NCI-H2196 treated with DMSO at 0.1 percent for 48 hours (cell line): ENCODE data around the gene TANC1.
A peak's percentile ranks its signal among the peaks of the same experiment; 100 is the strongest.

Experiments
- DNase-seq: peaks from one replicate; lab custom pipeline; 2025; ENCODE audit not compliant: unreplicated experiment; lab: John Stamatoyannopoulos, UW

The TANC1 gene

DNA sequence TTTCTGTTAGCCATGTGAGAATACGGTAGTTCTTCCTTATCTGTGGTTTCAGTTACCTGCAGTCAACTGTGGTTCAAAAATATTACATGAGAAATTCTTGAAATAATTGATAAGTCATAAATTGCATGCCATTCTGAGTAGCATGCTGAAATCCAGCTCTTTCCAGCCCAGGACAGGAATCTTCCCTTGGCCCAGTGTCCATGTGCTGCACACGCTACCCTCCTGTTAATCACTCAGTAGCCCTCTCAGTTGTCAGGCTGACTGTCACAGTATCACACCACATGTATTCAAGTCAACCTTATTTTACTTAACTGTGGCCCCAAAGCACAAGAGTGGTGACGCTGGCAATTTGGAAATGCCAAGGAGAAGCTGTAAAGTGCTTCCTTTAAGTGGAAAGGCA, 141.1 kb downstream of the TANC1 start:
- DNase-seq: no peak

DNA sequence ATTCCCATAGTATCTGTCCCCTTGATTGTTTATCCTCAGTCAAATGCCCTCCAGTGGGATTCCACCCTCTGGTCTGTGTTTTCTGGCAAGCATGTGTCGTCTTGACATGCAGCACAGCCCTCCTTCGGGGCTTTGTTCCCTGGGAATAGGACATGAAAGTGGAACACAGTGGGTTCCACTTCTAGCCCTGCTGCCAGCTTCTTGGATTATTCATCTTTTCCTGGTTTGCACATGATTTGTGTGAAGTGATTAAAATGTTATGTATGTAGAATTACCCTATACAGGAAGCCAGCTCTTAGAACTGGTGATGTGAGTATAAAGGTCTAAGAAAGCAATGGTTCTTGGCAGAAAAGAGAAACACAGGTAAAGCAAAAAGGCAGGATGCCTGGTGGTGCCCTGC, 142.3 kb downstream of the TANC1 start:
- DNase-seq: no peak

DNA sequence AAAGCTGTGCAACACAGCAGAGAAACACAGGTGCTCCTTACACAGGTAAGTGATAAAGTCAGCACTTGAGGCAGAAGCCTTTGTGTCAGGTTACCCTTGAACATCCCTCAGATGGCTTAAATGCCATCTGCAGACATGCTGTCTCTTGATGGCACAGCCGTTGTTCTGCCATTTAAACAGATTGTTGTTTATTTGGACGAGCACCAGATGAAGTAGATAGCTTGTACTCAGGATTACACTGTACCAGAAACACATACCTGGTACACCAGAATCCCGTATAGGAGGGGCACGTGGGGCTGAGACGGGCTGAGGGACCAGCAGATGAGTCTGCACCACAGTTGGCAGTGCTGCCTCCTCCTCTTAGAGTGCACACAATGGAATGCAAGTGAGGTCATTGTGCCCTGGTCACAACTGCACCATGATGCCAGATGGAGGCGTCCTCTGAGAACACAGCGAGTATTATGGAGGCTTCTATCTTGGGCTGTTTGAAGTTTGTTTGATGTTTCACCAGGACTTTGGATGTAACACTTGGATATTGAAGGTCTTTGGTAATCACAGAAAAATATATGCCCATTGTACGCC, 143.0 kb downstream of the TANC1 start:
- DNase-seq: no peak

DNA sequence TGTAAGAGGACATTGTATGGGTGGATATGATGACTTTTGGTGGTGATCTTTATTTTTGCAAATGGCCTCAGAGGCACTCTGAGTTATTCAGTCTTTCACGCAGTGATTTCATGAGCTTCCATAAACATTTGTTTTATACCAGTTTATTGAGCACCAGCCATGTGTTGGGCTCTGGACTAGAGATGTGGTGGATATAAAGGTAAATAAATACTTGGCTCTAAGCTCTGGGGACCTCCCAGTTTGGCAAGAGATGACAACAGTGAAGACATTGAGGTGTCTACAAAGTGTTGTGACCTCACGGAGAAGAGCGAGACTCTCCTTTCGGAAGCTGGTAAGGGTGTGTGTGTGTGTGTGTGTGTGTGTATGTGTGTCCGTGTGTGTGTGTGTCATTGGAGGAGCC, 146.4 kb downstream of the TANC1 start:
- no peak for DNase-seq

DNA sequence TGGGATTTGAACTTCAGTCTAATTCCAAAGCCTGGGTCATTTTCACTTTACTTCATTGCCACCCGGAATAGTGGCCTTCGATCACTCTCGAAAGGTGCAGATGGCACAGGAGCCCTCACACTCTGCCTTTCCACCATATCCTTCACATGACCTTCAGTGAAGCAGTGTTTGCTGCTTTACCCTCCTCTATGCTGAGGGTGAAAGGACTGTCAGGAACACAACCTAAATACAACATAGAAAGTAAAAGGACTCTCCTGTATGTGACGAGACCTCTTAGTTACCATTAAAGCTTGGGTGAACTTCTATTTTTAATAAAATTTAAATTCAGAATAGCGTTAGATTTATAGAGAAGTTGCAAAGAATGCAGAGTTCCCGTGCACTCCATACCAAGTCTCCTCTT, 148.5 kb downstream of the TANC1 start:
- DNase-seq: no peak

DNA sequence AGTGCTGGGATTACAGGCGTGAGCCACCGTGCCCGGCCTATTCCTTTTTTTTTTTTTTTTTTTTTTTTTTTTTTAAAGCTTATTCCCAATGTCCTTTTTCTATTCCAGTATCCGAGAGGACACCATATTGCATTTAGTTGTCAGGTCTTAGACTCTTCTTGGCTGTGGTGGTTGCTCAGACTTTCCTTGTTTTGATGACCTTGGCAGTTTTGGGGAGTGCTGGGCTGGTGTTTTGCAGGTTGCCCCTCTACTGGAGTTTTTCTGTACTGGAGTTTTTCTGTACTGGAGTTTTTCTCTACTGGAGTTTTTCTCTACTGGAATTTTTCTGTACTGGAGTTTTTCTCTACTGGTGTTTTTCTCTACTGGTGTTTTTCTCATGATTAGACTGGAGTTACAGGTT, 149.2 kb downstream of the TANC1 start:
- DNase-seq: no peak

DNA sequence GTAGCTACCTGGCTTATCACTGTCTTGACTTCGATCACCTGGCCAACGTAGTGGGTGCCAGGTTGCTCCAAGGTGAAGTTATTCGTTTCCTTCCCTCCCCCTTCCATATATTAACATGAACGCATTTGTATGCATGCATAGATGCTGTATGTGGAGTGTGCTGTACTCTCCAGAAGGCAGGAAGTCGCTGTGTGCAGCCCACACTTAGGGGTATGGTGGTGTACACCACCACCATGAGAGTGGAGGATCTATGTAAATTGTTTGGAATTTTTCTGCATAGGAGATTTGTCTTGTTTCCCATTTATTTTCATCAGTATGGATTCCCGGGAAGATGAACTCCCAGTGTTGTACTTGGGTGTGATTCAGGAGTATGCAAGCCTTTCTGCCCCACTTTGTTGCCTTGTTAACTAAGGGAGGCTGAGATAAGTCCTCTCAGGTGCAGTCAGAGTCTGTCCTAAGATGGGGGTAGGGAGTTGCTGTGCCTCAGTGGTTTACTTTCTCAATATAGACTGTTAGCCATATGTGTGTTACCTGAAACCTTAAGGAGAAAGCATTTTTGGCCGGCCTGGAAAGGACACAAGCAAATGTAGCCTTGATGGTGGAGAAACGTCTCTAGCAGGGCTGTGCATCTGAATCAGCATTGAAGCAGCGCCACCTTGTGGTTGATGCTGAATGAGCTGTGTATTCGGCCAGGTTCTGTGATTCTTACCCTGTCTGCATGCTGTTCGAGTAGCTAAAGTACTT, 149.8 kb downstream of the TANC1 start:
- DNase-seq: peak; percentile 76

DNA sequence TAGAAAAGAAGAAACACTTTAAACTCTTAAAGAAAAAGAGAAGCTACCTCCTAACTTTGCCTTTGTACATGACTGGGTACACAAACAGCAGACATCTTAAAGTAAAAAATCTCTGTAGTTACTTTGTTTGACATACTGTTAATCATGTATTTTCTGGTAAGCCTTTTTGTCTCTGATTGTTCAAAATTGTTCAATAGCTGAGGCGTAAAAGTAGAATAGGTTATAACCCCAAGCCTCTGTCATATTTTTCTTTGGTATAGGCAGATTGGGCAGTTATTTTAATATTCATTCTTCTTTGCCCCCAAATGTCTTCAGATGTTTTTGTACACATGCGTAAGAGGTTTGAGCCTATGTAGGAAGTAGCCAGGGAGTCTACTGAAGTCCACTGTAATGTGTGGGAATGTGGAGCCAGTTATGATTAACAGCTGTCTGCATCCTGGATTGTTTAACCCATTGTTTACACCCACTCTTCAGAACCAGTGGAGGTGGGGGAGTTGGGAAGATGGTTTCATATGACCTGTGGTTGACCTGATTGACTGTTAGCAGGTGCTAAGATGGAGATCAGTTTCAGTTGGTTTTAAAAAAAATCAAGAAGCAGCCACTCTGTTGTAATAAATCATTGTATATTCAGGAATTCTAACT, 150.5 kb downstream of the TANC1 start:
- DNase-seq: no peak

DNA sequence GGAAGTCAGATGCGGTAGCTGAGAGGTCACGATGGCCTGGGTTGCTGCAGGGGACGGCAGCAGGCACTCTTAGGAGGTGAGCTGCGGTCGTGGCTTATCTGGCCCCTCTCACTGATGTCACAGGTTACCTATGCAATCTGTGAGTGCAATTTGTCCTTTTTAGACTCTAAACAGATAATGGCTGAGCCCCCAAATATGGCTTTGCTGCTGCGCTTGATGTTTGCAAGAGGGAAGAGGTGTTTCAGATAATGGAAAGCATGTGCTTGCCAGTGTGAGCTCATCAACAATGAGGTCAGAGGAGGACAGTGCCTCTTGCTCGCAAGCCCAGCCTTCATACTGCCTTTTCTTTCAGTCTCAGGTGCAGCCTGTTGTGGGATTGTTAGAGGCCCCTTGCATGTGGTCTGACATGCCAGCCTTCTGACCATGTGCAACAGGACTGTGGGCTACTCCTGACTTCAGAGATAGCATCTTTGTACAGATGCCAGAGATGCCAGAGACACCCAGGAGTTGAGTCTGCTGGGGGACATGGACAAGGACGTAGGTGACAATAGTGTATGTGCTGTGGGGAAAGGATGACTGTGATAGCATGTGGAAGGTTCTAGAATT, 151.3 kb downstream of the TANC1 start:
- no peak for DNase-seq

DNA sequence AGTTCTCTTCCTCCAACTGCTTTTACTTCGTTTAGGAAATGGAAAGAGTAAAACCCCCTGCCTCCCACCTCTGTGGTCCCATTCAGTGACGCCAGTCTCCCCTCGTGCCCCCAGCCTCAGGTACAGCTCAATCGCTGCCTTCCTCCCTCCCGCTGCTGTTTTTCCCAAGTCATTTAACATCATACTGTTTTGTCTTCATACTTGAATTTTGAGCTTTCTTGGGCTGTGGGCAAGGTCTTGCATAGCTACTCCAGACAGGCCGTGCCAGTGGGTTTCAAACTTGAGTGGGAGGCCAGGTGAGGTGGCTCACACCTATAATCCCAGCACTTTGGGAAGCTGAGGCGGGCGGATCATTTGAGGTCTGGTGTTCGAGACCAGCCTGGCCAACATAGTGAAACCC, 155.3 kb downstream of the TANC1 start:
- no peak for DNase-seq

DNA sequence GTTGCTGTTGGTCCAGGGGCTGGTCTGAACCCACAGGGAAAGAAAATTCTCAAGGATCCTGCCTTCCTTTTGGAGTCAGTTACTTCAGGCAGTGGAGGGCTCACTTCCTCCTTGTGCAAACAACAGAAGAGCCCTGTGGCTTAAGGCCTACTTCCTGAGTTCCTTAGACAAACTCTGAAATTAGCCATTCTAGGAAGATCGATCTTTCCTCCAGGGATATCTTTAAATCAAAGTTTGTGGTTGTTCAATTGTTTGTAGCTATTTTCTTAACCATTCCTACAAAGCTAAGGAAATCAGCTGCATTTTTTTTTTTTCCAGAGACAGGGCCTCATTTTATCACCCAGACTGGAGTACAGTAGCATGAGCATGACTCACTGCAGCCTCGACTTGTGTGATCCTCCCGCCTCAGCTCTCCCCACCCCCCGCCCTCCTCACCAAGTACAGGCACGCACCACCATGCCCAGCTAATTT, 156.0 kb downstream of the TANC1 start:
- DNase-seq: no peak

DNA sequence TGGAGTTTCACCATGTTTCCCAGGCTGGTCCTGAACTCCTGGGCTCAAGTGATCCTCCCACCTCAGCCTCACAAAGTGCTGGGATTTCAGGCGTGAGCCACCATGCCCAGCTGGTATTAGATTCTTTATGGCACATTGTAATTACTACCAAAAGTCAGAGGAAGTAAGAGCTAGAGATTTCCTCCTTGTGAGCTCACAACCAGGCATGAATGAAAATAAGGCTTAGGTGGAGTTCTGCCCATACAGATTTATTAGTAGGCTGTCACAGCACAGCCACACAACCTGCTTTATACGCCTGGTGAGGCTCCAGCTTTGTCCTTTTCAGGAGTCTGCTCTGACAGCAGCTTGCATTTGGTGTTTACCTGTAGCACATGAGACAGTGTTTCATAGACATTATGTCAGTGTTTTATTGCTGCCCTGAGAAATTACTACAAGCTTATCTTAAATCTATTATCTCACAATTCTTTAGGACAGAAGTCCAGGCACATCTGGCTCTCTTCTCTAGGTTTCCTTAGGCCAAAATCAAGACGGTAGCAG, 156.6 kb downstream of the TANC1 start:
- DNase-seq: no peak

DNA sequence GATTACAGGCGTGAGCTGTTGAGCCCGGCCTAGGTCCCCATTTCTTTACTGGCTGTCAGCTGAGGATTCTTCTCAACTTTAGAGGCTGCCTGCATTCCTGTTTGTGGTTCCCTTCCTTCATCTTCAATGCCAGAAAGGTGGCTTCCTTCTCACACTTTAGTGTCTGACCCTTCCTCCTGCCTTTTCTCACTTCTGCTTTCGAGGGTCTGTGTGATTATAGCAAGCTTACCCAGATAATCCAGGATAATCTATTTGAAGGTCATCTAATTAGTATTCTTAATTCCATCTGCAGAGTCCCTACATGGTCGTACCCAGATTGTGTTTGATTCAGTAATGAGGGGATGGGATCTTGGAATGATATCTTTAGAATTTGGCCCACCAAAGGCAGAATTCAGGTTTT, 157.4 kb downstream of the TANC1 start:
- no peak for DNase-seq

DNA sequence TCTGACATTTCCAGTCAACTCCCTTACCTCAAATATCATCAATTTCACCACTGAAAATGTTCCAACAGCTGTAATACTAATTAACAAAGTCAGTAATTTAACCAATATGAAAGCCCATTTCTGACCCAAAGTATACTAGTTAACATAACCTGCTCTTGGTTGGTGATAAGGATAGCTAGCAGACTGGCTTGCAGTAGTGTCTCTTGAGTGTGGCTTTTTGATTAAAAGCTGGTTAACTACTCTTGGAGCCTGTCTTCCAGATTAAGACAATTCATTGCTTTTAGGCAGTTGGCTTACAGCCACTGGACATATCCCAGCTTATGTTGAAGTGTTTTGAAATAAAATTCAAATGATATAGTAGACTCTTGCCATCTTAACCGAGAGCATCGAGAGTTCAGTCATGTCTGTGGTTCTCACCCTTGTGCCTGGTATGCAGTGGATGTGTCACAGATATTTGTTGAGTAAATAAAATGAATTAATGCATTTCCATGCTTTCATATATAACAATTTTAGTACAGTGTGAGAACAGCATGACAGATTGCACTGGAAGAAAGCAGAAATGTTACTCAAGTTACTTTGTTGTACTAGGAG, 158.1 kb downstream of the TANC1 start:
- no peak for DNase-seq

DNA sequence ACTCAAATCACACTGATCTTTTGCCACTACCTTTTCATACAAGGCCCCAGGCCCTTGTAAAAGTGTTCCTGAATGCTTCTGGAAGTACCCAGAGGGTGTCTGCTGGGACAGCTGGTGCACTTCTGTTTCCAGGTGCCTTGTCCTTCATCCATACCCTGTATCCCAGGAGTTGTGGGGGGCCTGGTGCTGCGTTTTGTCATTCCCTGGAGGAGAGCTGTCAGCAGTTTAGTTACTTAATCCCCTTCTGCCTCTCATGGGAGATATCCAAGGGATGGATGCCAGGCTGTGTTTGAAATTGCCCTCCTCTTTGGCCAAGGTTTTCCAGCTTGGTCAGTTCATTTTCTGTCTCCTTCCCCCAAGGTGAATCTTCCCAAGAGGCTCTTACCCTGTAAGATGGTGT, 159.8 kb downstream of the TANC1 start:
- no peak for DNase-seq

DNA sequence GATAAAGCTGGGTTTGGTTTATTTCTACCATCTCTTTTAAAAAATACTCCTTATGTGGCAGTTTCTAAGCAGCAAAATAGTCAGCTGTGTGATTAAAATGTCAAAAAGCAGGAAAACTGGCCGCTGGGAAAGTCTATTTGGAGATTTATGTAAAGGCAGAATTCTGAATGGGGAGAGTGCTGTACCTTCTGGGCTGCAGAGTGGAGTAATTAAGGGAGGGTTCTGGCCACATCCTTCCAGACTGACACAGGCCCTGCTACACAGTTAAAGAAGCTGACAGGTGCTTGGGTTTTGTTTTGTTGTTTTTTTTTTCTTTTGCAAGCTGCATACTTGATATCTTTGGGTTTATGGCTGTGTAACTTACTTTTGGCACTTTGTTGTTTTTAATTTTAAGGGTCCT, 160.8 kb downstream of the TANC1 start:
- DNase-seq: no peak

DNA sequence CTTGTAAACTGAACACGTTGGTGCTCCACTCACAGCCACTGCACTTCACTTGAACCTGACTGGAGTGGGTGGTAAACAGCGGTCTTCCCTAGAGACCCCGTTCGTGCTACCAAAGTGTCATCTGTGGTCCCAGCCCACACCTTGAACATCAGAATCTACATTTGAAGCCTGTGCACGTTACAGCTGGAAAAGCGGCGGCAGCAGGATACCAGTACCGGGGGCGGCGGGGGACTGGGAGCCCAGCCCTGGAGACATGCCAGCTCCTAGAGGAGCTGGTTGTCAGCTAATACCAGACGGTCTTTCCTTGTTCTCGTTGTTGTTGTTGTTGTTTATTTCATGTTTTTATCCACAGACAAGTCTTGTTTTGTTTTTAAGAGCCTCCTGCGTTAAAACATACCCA, 161.4 kb downstream of the TANC1 start:
- DNase-seq: no peak

DNA sequence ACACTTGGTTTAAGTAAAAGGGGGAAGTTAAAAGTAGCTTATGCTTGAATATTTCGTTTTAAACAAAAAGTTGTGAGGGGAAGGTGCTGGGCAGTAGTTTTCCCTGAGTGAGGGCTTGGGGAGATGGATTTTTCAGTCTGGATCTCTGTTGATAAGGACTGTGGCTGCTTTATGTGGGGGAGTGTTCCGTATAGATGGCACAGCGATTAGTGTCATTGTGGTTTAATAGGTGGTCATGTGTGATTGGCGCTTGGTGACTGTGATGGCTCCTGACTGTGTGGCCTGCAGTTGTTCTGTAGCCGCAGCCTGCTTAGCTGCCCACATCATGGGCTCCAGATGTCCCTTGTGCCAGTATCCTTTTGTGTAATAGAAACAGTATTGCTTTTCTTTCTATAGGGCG, 161.9 kb downstream of the TANC1 start:
- DNase-seq: no peak

DNA sequence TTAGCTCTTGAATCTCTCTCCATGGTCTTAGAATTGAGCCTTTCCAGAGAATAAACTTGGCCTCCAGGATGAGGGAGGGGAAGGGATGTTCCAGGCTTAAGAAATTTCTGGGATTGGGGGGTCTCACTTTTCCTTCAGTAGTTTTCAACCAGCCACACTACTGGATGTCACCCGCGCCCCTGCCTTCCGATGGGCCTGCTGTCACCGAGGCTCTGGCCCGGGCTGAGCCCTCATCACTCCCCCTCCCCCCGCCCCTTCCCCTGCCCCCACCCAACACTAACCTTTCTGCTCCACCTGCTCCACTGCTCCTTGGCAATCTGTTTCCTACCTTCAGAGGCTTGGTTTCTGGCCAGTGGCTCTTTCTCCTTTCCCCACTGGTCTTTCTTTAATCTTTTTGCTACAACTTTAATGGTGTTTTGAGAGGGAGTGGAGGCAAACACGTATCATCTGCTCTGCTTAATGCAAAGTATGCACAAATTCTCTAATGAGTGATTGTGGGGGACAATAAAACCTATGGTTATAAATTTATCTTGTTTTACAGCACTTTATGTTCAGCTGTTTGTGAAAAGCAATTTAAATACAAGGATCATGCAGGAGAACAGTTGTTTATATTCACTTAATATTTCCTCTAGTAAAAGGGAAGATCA, 162.9 kb downstream of the TANC1 start:
- DNase-seq: no peak

DNA sequence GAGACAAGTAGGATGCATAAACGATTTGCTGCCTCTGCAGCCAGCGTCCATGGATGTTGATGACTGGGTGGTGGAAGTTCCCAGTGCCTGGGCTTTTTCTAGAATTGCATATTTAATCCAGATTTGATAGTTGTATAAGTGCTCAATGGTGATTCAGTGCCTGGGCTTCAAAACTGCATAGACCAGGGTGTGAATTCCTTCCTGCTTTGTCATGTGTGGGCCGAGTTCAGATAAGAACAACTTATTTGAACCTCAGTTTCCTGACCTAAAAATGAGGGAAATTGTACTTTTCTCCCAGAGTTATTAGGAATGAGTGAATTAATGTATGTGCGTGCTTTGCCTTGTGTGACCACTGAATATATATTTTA, 163.5 kb downstream of the TANC1 start:
- DNase-seq: no peak

DNA sequence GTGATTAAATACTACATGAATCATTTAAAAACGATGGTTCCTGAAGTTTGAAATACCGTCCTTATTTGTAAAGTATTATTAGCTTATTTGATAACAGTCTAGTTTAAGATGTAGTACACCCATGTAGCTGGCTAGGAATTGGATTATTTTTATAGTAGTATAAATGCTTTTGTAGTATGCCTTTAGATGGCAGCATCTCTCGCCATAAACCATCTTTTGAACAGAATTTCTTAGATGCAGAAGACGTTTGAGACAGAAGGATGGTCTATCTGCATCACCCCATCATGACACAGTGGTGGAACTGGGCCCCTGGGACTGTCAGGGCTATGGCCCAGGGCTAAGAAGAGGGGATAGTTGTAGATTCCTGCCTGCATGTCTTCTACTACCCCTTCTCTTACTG, 165.4 kb downstream of the TANC1 start:
- no peak for DNase-seq
